BLaER1 treated with 17β-estradiol and CSF1 and Interleukin-3, amounts not matched to agents 10 nM and 100 nM (cell line): Measurements from ENCODE around the gene ITGAD.

Source experiments
- H3K27ac ChIP-seq, 11 experiments: shearing (Covaris generic); formaldehyde crosslinking; 2 replicates each; pipeline ENCODE4 v1.8.1; 2022
- H3K27me3 ChIP-seq, 11 experiments: shearing (Covaris generic); formaldehyde crosslinking; 2 replicates each; pipeline ENCODE4 v1.8.1; 2022
- H3K36me3 ChIP-seq, 11 experiments: shearing (Covaris generic); formaldehyde crosslinking; 2 replicates each; pipeline ENCODE4 v1.8.1; 2022
- H3K4me1 ChIP-seq, 10 experiments: shearing (Covaris generic); formaldehyde crosslinking; 2 replicates each; pipeline ENCODE4 v1.8.1; 2022
- H3K4me2 ChIP-seq, 11 experiments: shearing (Covaris generic); formaldehyde crosslinking; 2 replicates each; pipeline ENCODE4 v1.8.1; 2022
- H3K4me3 ChIP-seq, 10 experiments: shearing (Covaris generic); formaldehyde crosslinking; 2 replicates each; pipeline ENCODE4 v1.8.1; 2022
- H3K9ac ChIP-seq, 11 experiments: shearing (Covaris generic); formaldehyde crosslinking; 2 replicates each; pipeline ENCODE4 v1.8.1; 2022
- H3K9me3 ChIP-seq, 11 experiments: shearing (Covaris generic); formaldehyde crosslinking; replicated peaks in 1 of 11; 2 replicates each; pipeline ENCODE4 v1.8.1; 2022
- H4K20me1 ChIP-seq, 11 experiments: shearing (Covaris generic); formaldehyde crosslinking; 2 replicates each; pipeline ENCODE4 v1.8.1; 2022
- Cebpa-rat ChIP-seq, 11 experiments: shearing (Covaris generic); IDR thresholded peaks; 2 replicates each; pipeline ENCODE4 v1.8.1; 2022

Gene ITGAD

DNA sequence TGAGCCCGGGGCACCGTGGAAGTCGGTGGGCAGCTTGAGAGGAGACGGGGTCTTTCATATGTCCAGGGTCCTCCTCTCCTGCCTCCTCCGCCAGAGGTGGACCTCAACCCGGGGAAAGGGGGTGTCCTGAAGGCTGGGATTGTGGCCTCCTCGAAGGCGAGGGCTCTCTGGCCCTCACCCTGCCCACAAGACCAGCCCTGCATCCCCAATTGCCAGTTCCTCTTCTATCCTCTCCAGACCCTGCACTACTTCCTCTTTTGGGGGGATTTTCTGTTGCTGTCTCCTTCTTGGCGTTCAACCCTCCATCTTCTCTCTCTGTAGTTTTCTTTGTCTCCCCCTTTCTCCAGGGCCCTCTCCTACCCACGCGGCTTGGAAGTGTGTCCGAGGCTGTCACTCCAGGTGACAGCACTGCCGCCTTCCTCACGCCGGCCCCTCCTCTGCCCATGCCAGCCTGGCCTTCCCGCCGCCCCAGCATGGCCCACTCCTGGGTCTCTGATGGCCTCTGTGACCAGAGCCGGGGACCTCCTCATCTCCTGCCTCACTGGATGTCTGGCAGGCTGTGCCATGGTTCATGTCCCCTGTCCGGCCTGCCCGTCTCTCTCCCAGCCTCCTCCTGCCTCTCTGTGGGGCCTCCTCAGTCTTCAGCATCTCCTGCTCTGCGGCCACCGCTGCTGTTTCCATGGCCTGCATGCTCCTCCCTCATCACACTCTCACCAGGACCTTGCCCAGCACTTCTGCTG, 40.6 kb upstream of the ITGAD start:
- no peaks in the 10 kb centered on the region for H3K9me3 ChIP-seq
- peak overlapping the region; percentile 62 to 97 (median 90) for H3K27ac ChIP-seq
- peak overlapping the region; percentile 35 to 84 (median 69); a peak in 19 of 22 replicates for H3K9ac ChIP-seq
- peaks cover 0 to 10% (median 0%) of the 10 kb centered on the region in 11 experiments; a peak in 3 of 22 replicates for H4K20me1 ChIP-seq
- no peak for TF ChIP-seq Cebpa-rat (IDR thresholded peaks at IDR 0.05)
- peaks cover 0 to 20% (median 0%) of the 10 kb centered on the region in 11 experiments; a peak in 6 of 22 replicates for H3K36me3 ChIP-seq
- H3K4me2 ChIP-seq, result peak overlapping the region; percentile 46 to 93 (median 74)
- H3K27me3 ChIP-seq, result no peaks in the 10 kb centered on the region
- peaks cover 42 to 99% (median 86%) of the 10 kb centered on the region in 10 experiments for H3K4me1 ChIP-seq
- H3K4me3 ChIP-seq, result no peak overlapping the region; a peak in 1 of 20 replicates

DNA sequence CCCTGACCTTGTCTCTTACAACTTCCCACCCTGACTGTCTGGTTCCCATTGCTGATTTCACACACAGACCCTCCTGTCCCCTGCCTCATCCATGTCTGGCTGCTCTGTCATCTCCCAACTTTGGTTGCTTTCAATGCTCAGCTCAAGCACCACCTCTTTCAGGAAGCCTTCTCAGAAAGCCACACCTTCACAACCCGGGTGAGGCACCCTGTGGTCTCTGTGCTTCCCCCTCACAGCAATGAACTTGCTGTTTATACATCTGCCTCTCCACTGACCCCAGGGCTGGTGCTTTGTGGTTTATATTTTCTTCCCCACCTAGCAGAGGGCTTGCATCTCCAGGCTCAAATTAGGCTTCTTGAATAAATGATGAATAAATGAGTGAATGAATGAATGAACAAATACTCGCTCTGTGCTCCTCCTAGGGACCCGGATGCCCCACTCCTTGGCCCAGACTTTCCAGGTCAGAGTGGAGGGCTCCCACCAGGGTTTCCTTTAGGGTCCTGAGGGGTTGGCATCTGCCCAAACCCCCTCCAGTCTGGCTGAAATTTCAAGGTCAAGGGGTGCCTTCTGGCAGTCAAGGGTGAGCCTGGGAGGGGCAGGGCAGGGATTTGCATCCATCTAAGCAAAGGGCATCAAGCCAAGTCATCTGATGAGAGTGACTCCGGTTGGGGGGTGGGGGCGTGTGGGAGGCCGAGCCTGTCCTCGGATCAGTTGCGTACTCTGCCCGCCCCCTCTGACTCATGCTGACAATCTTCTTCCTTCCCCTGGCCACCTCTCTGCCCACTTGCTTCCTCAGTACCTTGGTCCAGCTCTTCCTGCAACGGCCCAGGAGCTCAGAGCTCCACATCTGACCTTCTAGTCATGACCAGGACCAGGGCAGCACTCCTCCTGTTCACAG, 38.5 kb upstream of the ITGAD start, which contains the start of gene ITGAX:
ITGAX (plus strand) TSS at position 783 of the 898 bp plus-strand sequence; CDS start at position 862, 79 bp downstream.
- Histone ChIP-seq H3K4me1 (peaks cover 40 to 100% (median 83%) of the 10 kb centered on the region in 10 experiments), H3K36me3 (peaks cover 0 to 39% (median 0%) of the 10 kb centered on the region in 11 experiments; a peak in 6 of 22 replicates), H3K9me3 (no peaks in the 10 kb centered on the region), H3K4me2 (peak within 1 kb of the TSS; percentile 33 to 99 (median 78)), H3K27ac (peak within 1 kb of the TSS in 10 of 11 experiments; percentile 20 to 96 (median 66); a peak in 17 of 22 replicates), H3K27me3 (no peaks in the 10 kb centered on the region), H3K9ac (peak within 1 kb of the TSS in 8 of 11 experiments; percentile 12 to 83 (median 70); a peak in 14 of 22 replicates), H3K4me3 (peak within 1 kb of the TSS in 5 of 10 experiments; percentile 52 to 72 (median 71); a peak in 10 of 20 replicates), H4K20me1 (peaks cover 0 to 16% (median 0%) of the 10 kb centered on the region in 11 experiments; a peak in 5 of 22 replicates)
- TF ChIP-seq Cebpa-rat (IDR thresholded peaks at IDR 0.05), result no peak

DNA sequence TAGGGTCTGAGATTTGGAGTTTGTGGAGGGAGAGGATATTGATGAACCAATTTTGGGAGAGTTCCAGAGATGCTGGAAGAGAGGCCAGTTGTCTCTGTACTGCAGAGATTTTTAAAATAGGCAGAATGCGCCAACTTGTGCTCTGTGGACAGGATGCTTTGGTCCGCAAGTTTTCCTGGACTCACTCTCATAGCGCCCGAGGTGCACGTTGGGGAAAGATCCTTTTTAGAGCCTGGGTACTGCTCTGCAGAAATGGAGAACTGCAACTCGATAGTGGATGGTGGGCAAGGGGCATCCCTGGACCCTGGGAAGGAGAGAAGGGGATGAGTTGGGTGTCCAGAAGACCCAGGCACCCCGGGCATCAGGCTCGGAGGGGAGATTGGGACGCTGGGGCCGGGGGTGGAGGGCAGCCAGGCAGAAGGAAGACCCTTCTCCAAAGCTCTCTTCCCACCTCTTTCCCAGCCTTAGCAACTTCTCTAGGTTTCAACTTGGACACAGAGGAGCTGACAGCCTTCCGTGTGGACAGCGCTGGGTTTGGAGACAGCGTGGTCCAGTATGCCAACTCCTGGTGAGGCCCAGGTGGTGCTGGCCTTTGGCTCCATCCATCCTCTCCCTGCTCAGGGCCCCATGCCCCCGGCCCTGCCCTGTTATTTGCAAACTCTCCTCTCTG, 37.6 kb upstream of the ITGAD start:
- H4K20me1 ChIP-seq, result peaks cover 0 to 18% (median 0%) of the 10 kb centered on the region in 11 experiments; a peak in 5 of 22 replicates
- H3K36me3 ChIP-seq, result peaks cover 0 to 48% (median 0%) of the 10 kb centered on the region in 11 experiments; a peak in 6 of 22 replicates
- H3K9me3 ChIP-seq, result no peaks in the 10 kb centered on the region
- H3K27ac ChIP-seq, result peak overlapping the region in 10 of 11 experiments; percentile 20 to 96 (median 66); a peak in 15 of 22 replicates
- H3K4me1 ChIP-seq, result peaks cover 40 to 100% (median 84%) of the 10 kb centered on the region in 10 experiments
- TF ChIP-seq Cebpa-rat (IDR thresholded peaks at IDR 0.05), result no peak
- H3K4me3 ChIP-seq, result peak overlapping the region in 5 of 10 experiments; percentile 52 to 72 (median 71); a peak in 10 of 20 replicates
- H3K9ac ChIP-seq, result peak overlapping the region in 7 of 11 experiments; percentile 41 to 83 (median 74); a peak in 14 of 22 replicates
- peak overlapping the region in 10 of 11 experiments; percentile 33 to 99 (median 84); a peak in 18 of 22 replicates for H3K4me2 ChIP-seq
- no peaks in the 10 kb centered on the region for H3K27me3 ChIP-seq

DNA sequence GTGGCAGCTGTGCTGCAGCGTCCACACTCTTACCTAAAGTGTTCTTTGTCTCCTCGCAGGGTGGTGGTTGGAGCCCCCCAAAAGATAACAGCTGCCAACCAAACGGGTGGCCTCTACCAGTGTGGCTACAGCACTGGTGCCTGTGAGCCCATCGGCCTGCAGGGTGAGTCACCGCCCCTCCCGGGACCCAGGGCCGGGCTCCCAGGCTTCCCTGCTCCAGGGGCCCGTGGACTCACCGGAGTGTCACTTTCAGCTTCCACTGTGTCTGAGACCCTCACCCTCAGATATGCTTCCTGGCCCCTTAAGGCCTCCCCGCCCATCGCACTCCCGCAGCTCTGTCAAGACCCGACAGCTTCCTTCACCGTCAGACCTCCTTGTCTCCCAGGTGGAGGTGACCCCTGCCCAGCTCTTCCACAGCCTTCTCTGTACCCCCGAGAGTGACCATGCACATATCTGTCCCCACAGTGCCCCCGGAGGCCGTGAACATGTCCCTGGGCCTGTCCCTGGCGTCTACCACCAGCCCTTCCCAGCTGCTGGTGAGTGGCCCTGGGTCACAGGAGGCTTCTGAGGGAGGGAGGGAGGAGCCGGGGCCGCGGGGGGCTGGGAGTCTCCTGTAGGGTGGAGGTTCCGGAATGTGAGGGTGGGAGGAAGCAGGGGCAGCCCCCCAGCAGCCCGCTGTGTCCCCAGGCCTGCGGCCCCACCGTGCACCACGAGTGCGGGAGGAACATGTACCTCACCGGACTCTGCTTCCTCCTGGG, 36.4 kb upstream of the ITGAD start:
- peaks cover 0 to 60% (median 0%) of the 10 kb centered on the region in 11 experiments; a peak in 6 of 22 replicates for H3K36me3 ChIP-seq
- no peaks in the 10 kb centered on the region for H3K9me3 ChIP-seq
- H3K9ac ChIP-seq, result peak overlapping the region in 7 of 11 experiments; percentile 10 to 83 (median 74); a peak in 10 of 22 replicates
- peak overlapping the region in 4 of 10 experiments; percentile 69 to 72 (median 72); a peak in 8 of 20 replicates for H3K4me3 ChIP-seq
- peaks cover 38 to 100% (median 82%) of the 10 kb centered on the region in 10 experiments for H3K4me1 ChIP-seq
- H3K27me3 ChIP-seq, result no peaks in the 10 kb centered on the region
- TF ChIP-seq Cebpa-rat (IDR thresholded peaks at IDR 0.05), result no peak
- peak overlapping the region in 6 of 11 experiments; percentile 38 to 99 (median 90); a peak in 13 of 22 replicates for H3K4me2 ChIP-seq
- H3K27ac ChIP-seq, result peak overlapping the region in 8 of 11 experiments; percentile 5 to 96 (median 54); a peak in 12 of 22 replicates
- peaks cover 0 to 30% (median 0%) of the 10 kb centered on the region in 11 experiments; a peak in 5 of 22 replicates for H4K20me1 ChIP-seq

DNA sequence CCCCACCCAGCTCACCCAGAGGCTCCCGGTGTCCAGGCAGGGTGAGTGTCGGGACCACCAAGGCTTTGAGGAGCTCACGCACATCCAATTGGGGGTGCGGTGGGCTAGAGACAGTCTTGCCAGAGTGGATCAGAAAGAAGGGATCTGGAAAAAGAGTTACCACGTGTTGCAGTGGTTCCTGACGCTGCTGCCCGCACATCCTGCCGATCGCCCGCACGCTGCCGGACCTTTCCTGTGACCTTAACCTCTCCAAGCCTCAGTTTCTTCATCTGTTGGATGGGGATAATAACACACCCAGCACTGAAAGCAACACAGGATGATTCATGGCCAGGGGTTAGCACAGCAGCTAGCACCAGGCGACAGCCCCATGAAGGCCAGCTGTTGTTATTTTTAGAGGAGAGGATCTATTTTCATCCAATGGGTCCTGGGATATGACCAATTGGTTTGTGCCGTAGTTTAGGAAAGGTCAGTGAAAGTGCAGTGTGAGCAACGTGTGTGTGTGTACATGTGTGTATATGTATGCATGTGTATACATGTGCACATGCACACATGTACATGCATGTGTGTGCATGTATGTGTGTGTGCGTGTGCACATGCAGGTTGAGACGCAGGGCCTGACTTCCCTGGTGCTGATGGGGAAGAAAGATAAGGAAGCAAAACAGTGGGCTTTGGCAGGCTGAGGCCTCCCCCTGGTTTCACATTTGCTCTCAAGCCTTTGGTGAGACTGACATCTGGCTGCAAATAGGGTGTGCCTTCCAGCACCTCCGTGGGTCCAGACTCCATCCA, 35.6 kb upstream of the ITGAD start:
- TF ChIP-seq Cebpa-rat (IDR thresholded peaks at IDR 0.05), result no peak
- Histone ChIP-seq H4K20me1 (peaks cover 0 to 32% (median 0%) of the 10 kb centered on the region in 11 experiments; a peak in 5 of 22 replicates), H3K4me2 (peak overlapping the region in 10 of 11 experiments; percentile 16 to 99 (median 64); a peak in 17 of 22 replicates), H3K4me1 (peaks cover 30 to 94% (median 74%) of the 10 kb centered on the region in 10 experiments), H3K27ac (peak overlapping the region in 8 of 11 experiments; percentile 4 to 96 (median 66); a peak in 16 of 22 replicates), H3K4me3 (peak overlapping the region in 4 of 10 experiments; percentile 69 to 72 (median 72); a peak in 8 of 20 replicates), H3K9ac (peak overlapping the region in 10 of 11 experiments; percentile 20 to 83 (median 53); a peak in 13 of 22 replicates), H3K27me3 (no peaks in the 10 kb centered on the region), H3K9me3 (no peaks in the 10 kb centered on the region), H3K36me3 (peaks cover 0 to 62% (median 0%) of the 10 kb centered on the region in 11 experiments; a peak in 6 of 22 replicates)

DNA sequence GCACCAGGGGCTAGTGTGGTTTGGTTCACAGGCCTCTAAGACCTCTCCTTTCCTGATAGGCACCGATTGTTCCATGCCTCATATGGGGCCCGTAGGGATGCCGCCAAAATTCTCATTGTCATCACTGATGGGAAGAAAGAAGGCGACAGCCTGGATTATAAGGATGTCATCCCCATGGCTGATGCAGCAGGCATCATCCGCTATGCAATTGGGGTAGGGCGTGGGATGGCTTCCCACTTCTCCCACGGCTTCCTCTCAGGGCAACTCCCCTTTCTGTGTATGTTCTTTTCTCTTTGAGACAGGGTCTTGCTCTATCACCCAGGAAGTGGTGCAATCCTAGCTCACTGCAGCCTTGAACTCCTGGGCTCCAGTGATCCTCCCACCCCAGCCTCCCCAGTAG, 32.9 kb upstream of the ITGAD start:
- H3K27me3 ChIP-seq, result no peaks in the 10 kb centered on the region
- H3K9ac ChIP-seq, result peak overlapping the region in 2 of 11 experiments; percentile 66 to 80; a peak in 3 of 22 replicates
- peak overlapping the region in 7 of 11 experiments; percentile 5 to 61 (median 32); a peak in 9 of 22 replicates for H3K27ac ChIP-seq
- no peak for TF ChIP-seq Cebpa-rat (IDR thresholded peaks at IDR 0.05)
- H3K9me3 ChIP-seq, result no peaks in the 10 kb centered on the region
- H3K36me3 ChIP-seq, result peaks cover 0 to 89% (median 0%) of the 10 kb centered on the region in 11 experiments; a peak in 6 of 22 replicates
- no peak overlapping the region for H3K4me3 ChIP-seq
- peak overlapping the region in 8 of 11 experiments; percentile 32 to 99 (median 60); a peak in 14 of 22 replicates for H3K4me2 ChIP-seq
- H3K4me1 ChIP-seq, result peaks cover 12 to 95% (median 63%) of the 10 kb centered on the region in 10 experiments
- peaks cover 0 to 32% (median 0%) of the 10 kb centered on the region in 11 experiments; a peak in 5 of 22 replicates for H4K20me1 ChIP-seq
